GM21360 (cell line): ENCODE results near the gene DCST1.

Source experiments
- ATAC-seq: cut with Tn5 transposase; IDR thresholded peaks from one replicate; pipeline ENCODE4 v1.9.1; 2021; ENCODE audit warnings: mild to moderate bottlenecking, moderate library complexity; ENCODE audit not compliant: unreplicated experiment

Gene DCST1

GRCh38 chr1:155012026-155012546 lies 21.5 kb upstream of the DCST1 start:
- ATAC-seq = no peak

DNA sequence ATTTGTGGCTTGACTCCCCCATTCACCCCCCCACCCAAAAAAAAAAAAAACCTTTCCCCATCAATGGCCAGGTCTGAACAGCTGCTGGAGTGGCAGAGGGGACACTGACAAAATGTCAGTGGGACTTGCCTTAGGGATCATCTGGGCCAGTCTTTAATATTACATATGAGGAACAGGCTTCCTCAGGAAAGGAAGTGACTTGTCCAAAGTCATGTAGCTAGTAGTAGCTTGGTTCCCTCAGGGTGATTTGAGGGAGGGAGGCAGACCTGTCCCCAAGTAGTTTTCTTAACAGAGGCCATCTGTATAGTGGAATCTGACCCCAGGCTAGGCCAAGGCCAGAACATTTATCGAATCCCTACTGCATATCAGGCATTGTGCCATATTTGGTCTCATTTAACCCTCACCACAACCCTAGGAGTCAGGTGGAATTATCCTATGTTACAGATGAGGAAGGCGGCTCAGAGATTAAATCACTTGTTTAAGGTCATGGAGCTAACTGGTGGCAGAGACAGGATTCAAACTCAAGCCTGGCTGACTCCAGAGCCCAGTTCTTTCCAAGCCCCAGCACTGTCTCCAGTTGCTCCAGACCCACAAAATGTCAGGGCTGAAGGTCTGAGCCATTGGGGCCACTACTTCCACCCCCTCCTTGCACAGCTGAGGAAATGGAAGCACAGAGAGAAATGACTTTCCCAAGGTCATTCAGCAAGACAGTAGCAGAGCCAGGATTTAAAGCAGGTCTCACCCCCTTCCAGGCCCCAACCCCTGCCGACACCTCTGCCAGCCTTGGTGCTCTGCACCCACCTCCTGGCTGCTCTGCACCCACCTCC lies 20.6 kb upstream of the DCST1 start:
- ATAC-seq = no peak

GRCh38 chr1:155013632-155014031 lies 20.0 kb upstream of the DCST1 start:
- ATAC-seq = no peak

- ATAC-seq = no peak
Measured at GRCh38 chr1:155014709-155015508, 18.7 kb upstream of the DCST1 start.

GRCh38 chr1:155015527-155016230 lies 17.9 kb upstream of the DCST1 start:
- no peak for ATAC-seq

GRCh38 chr1:155016231-155016831 lies 17.3 kb upstream of the DCST1 start:
- no peak for ATAC-seq

- ATAC-seq = peak; percentile 73
Measured at GRCh38 chr1:155017041-155017945, 16.3 kb upstream of the DCST1 start.

DNA sequence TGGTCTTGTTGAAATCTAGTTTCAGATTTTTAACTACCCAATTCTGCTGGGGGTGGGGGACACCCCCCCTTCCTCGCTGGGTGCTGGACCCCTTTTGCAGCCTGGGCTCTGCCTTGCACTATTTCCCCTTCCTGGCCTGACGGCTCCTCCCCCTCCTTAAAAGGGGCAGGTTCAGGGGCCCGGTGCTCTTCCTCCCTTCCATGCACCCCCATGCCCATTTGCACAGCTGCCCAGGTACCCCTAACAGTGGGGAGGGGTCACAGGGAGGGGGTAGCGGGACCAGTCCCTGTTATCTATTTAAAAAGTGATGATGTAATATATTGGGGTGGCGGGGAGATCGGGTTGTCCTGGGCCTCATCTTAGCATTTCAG lies 15.7 kb upstream of the DCST1 start:
- ATAC-seq = no peak

DNA sequence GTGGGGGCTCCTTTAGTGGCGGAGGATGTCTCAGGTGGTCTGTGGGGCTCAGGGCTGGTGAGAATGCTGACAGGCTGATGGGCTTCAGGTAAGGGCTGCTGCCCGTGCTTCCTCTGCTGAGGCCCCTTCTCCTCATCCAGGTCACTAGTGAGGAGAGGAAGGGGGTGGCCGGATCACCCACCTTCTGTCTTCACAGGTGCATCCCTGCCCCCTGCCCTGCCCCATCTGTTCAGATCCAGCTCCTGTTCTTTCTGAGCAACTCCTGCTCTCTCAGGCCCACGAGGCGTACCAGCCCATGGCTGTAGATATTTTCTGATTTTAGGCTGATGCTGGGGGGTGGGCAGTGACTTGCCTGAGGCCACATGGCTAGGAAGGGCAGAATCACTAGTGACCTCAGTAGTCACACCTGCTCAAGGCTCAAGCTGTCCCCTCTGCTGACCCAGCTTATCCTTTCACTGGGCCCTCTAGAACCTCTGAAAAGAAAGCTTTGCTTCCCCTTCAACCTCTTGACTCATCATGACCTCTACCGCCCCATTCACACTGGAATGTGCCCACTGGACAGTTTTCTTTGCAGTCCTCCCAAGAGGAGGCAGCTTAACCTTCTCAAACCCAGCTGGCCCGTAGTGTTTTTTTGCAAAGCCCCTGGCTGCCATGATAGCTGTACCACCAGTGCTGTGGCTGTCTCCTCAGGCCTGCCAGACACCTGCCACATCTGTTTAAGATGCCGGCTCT lies 14.8 kb upstream of the DCST1 start:
- no peak for ATAC-seq

GRCh38 chr1:155019377-155020245 lies 14.0 kb upstream of the DCST1 start:
- no peak for ATAC-seq

GRCh38 chr1:155022136-155022926 lies 11.3 kb upstream of the DCST1 start:
- ATAC-seq = no peak

GRCh38 chr1:155022927-155023236 lies 10.7 kb upstream of the DCST1 start:
- no peak for ATAC-seq

DNA sequence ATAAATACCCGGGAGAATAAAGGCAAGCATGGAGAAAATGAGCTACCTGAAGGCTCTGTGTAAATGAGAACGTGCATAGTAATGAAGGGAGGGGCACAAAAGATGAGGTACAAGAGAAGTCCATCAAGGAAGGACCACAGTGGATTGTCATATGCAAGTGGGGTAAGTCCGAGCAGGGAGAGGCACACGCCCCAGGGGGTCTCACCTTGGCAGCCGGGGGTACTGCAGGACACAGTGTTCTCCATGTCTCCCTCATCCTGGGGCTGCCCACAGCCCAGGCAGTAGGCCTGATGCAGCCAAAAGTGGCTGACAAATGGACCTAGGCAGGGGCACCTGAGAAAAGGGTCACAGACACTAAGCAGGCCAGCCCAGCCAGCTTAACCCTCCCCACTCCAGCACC lies 10.0 kb upstream of the DCST1 start:
- no peak for ATAC-seq

- ATAC-seq = no peak
Measured at GRCh38 chr1:155024315-155024714, 9.3 kb upstream of the DCST1 start.

GRCh38 chr1:155026154-155026553 lies 7.5 kb upstream of the DCST1 start:
- ATAC-seq = no peak

DNA sequence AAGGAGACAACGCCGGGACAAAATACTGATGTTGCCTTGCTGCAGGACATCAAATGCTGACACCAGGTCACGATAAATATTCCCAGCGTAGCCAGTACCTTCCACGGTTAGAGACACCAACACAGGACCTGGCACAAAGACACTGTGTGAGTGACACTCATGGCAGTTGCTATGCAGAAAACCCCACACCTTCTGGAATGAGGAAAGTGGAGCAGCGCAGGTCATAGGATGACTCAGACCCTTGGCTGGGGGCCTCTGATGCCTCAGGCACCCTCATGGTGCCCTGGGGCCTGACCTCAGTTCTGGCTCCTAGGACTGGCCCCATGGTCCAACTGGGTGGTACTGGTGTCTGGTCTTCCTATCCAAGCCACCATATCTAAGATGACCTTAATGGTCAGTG lies 7.0 kb upstream of the DCST1 start:
- no peak for ATAC-seq

- no peak for ATAC-seq
Measured at GRCh38 chr1:155029513-155030242, 3.9 kb upstream of the DCST1 start.
